ENCODE data around the gene FHIT.

- no peak for TF ChIP-seq REST (IDR thresholded peaks at IDR 0.05; ENCODE audit: low read depth, low read length)
- no peak for TF ChIP-seq CTCF (IDR thresholded peaks at IDR 0.05 in 2 of 3, conservative IDR thresholded peaks at IDR 0.05 in 1 of 3; ENCODE audit: control insufficient read depth in 2 of 3, extremely low read depth in 1 of 3, insufficient read depth in 1 of 3, low read depth in 3 of 3, low read length in 3 of 3)
- no peak for TF ChIP-seq TCF3 (IDR thresholded peaks at IDR 0.05; ENCODE audit: borderline replicate concordance, insufficient read depth, low read depth, low read length)
- no peak for TF ChIP-seq BCL11A (IDR thresholded peaks at IDR 0.05; ENCODE audit: low read depth, low read length)
- TF ChIP-seq EGR1 (IDR thresholded peaks at IDR 0.05; ENCODE audit: borderline replicate concordance in 1 of 2, low read depth in 2 of 2, low read length in 2 of 2) = no peak
- no peak for TF ChIP-seq EZH2 (IDR thresholded peaks at IDR 0.05; ENCODE audit: borderline replicate concordance, control insufficient read depth, low read depth, low read length)
- TF ChIP-seq POLR2A (IDR thresholded peaks at IDR 0.05; ENCODE audit: low read depth, low read length) = no peak
- no peak for TF ChIP-seq TAF1 (IDR thresholded peaks at IDR 0.05; ENCODE audit: borderline replicate concordance, low read depth, low read length)
- no peak for TF ChIP-seq RELA (IDR thresholded peaks at IDR 0.05; ENCODE audit: borderline replicate concordance, partially characterized antibody)
- no peak for TF ChIP-seq MAX (IDR thresholded peaks at IDR 0.05; ENCODE audit: low read depth, low read length)
- TF ChIP-seq HDAC2 (IDR thresholded peaks at IDR 0.05) = no peak
- no peak for TF ChIP-seq FOS (IDR thresholded peaks at IDR 0.05; ENCODE audit: borderline replicate concordance, extremely low read depth, insufficient read length)
These were observed 449.9 kb downstream of the FHIT start for GRCh38 chr3:60801307-60801706.
